Measurements from ENCODE around the gene EEF2KMT. TPM values are rescaled to one million over a fixed set of nuclear protein-coding genes. Genes with fewer than 3 reads are reported as not detected.
A peak's percentile ranks its signal among the peaks of the same experiment; 100 is the strongest.
"Not testable (repeated sequence)": the region's sequence is repeated elsewhere in the genome, so short reads cannot be mapped to it uniquely, and the experiment has no call there.

Gene EEF2KMT
- total RNA-seq, 1 experiment from 2014 or later: 30.9 TPM

GRCh38 chr16:5103296-5104032 lies 5.9 kb upstream of the EEF2KMT start:
- H3K36me3 ChIP-seq (replicated peaks; ENCODE audit: control insufficient read depth, insufficient read depth, low read length); DNase-seq; H3K4me3 ChIP-seq (ENCODE audit: insufficient read depth, low read depth, low read length); H3K27me3 ChIP-seq (ENCODE audit: control insufficient read depth, insufficient read depth, low read length): not testable (repeated sequence)

GRCh38 chr16:5099174-5099573 lies 1.6 kb upstream of the EEF2KMT start:
- not testable (repeated sequence) for H3K27me3 ChIP-seq (ENCODE audit: control insufficient read depth, insufficient read depth, low read length); DNase-seq; H3K4me3 ChIP-seq (ENCODE audit: insufficient read depth, low read depth, low read length); H3K36me3 ChIP-seq (replicated peaks; ENCODE audit: control insufficient read depth, insufficient read depth, low read length)

GRCh38 chr16:5098221-5099159 lies 895 bp upstream of the EEF2KMT start:
- H3K4me3 ChIP-seq (ENCODE audit: insufficient read depth, low read depth, low read length): peak overlapping the region; percentile 49
- not testable (repeated sequence) for H3K27me3 ChIP-seq (ENCODE audit: control insufficient read depth, insufficient read depth, low read length); H3K36me3 ChIP-seq (replicated peaks; ENCODE audit: control insufficient read depth, insufficient read depth, low read length)
- peak; percentile 90 for DNase-seq

- H3K27me3 ChIP-seq (ENCODE audit: control insufficient read depth, insufficient read depth, low read length); H3K36me3 ChIP-seq (replicated peaks; ENCODE audit: control insufficient read depth, insufficient read depth, low read length): not testable (repeated sequence)
- peak; percentile 58 for DNase-seq
- peak overlapping the region; percentile 66 for H3K4me3 ChIP-seq (ENCODE audit: insufficient read depth, low read depth, low read length)
Observed at GRCh38 chr16:5097061-5097469, 530 bp downstream of the EEF2KMT start.

GRCh38 chr16:5096437-5097060 lies 1.0 kb downstream of the EEF2KMT start:
- peak overlapping the region; percentile 66 for H3K4me3 ChIP-seq (ENCODE audit: insufficient read depth, low read depth, low read length)
- H3K36me3 ChIP-seq (replicated peaks; ENCODE audit: control insufficient read depth, insufficient read depth, low read length); H3K27me3 ChIP-seq (ENCODE audit: control insufficient read depth, insufficient read depth, low read length); DNase-seq: not testable (repeated sequence)

GRCh38 chr16:5095145-5095830 lies 2.3 kb downstream of the EEF2KMT start:
- not testable (repeated sequence) for H3K27me3 ChIP-seq (ENCODE audit: control insufficient read depth, insufficient read depth, low read length); DNase-seq; H3K4me3 ChIP-seq (ENCODE audit: insufficient read depth, low read depth, low read length); H3K36me3 ChIP-seq (replicated peaks; ENCODE audit: control insufficient read depth, insufficient read depth, low read length)

- not testable (repeated sequence) for H3K4me3 ChIP-seq (ENCODE audit: insufficient read depth, low read depth, low read length); H3K36me3 ChIP-seq (replicated peaks; ENCODE audit: control insufficient read depth, insufficient read depth, low read length); DNase-seq; H3K27me3 ChIP-seq (ENCODE audit: control insufficient read depth, insufficient read depth, low read length)
Observed at GRCh38 chr16:5093746-5094145, 3.8 kb downstream of the EEF2KMT start.

GRCh38 chr16:5093081-5093480 lies 4.5 kb downstream of the EEF2KMT start:
- H3K27me3 ChIP-seq (ENCODE audit: control insufficient read depth, insufficient read depth, low read length); H3K36me3 ChIP-seq (replicated peaks; ENCODE audit: control insufficient read depth, insufficient read depth, low read length); DNase-seq; H3K4me3 ChIP-seq (ENCODE audit: insufficient read depth, low read depth, low read length): not testable (repeated sequence)

GRCh38 chr16:5090592-5090991 lies 7.0 kb downstream of the EEF2KMT start:
- H3K36me3 ChIP-seq (replicated peaks; ENCODE audit: control insufficient read depth, insufficient read depth, low read length); H3K4me3 ChIP-seq (ENCODE audit: insufficient read depth, low read depth, low read length); DNase-seq; H3K27me3 ChIP-seq (ENCODE audit: control insufficient read depth, insufficient read depth, low read length): not testable (repeated sequence)

- not testable (repeated sequence) for H3K4me3 ChIP-seq (ENCODE audit: insufficient read depth, low read depth, low read length); H3K36me3 ChIP-seq (replicated peaks; ENCODE audit: control insufficient read depth, insufficient read depth, low read length); H3K27me3 ChIP-seq (ENCODE audit: control insufficient read depth, insufficient read depth, low read length); DNase-seq
Observed at GRCh38 chr16:5089911-5090555, 7.6 kb downstream of the EEF2KMT start.

- not testable (repeated sequence) for H3K27me3 ChIP-seq (ENCODE audit: control insufficient read depth, insufficient read depth, low read length); DNase-seq; H3K4me3 ChIP-seq (ENCODE audit: insufficient read depth, low read depth, low read length)
- H3K36me3 ChIP-seq (replicated peaks; ENCODE audit: control insufficient read depth, insufficient read depth, low read length): peaks cover 10% of the 10 kb centered on the region
Observed at GRCh38 chr16:5088936-5089335, 8.7 kb downstream of the EEF2KMT start.

- DNase-seq; H3K27me3 ChIP-seq (ENCODE audit: control insufficient read depth, insufficient read depth, low read length); H3K4me3 ChIP-seq (ENCODE audit: insufficient read depth, low read depth, low read length): not testable (repeated sequence)
- peaks cover 10% of the 10 kb centered on the region for H3K36me3 ChIP-seq (replicated peaks; ENCODE audit: control insufficient read depth, insufficient read depth, low read length)
Observed at GRCh38 chr16:5088086-5088790, 9.4 kb downstream of the EEF2KMT start.

- H3K27me3 ChIP-seq (ENCODE audit: control insufficient read depth, insufficient read depth, low read length); H3K4me3 ChIP-seq (ENCODE audit: insufficient read depth, low read depth, low read length); DNase-seq: not testable (repeated sequence)
- peaks cover 10% of the 10 kb centered on the region for H3K36me3 ChIP-seq (replicated peaks; ENCODE audit: control insufficient read depth, insufficient read depth, low read length)
Observed at GRCh38 chr16:5085716-5086115, 11.9 kb downstream of the EEF2KMT start.

Data from H7 (cell line).